ACHN (cell line): ENCODE data around the gene PPP1R12B.
"Not testable (repeated sequence)": the region's sequence is repeated elsewhere in the genome, so short reads cannot be mapped to it uniquely, and the experiment has no call there.

ENCODE experiments used
- DNase-seq: peaks from one replicate; pipeline ENCODE4 v3.0.0-alpha.2; 2015
- in situ Hi-C: cut with HindIII; loops from 2 replicates; pipeline ENCODE4 v1.10.0; 2017; ENCODE audit warnings: low sequenced_read_pairs, low pct_ligation_motif_present, low pct_unique_long_range_greater_than_20kb

The PPP1R12B gene

GRCh38 chr1:202540014-202540413 lies 191.5 kb downstream of the PPP1R12B start:
- DNase-seq: no peak
- in situ Hi-C loops: no loop called here

DNA sequence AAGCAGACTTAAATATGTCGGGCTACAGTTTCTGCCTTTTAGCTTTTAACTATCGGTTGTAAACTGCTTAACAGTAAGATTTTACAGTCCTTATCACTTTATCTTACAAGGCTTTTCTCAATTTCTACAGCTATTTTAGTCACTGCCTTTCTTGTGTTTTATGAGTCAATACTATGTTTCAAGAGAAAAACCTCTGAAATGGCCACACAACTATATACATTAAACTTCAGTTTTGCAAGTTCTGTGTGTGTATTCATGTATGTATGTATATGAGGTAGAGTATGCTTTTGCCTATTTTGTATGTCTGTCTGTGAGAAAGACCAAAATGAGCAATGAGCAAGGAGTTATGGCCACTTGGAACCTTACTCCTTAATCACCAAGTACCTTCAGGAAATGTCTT lies 191.9 kb downstream of the PPP1R12B start:
- in situ Hi-C loops: no loop called here
- no peak for DNase-seq

DNA sequence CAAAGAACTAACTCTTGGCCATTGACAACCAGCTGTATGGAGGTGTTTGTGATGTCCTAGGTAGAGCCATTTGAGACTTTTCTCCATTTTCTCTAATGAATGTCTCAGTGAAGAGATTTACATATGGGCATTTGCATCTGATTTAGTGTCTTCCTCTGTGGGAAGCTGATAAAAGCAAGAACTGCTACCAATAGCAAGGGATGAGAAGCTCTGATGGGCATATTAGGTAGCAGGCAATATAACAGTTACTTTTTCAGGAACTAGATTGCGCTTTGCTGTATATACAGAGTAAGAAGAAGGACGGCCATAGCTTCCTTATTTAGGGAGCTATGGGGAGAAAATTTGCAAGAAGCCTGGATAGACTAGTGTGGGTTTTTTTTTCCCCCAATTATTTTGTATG lies 192.4 kb downstream of the PPP1R12B start:
- in situ Hi-C loops, DNase-seq: not testable (repeated sequence)

GRCh38 chr1:202542415-202542814 lies 193.9 kb downstream of the PPP1R12B start:
- in situ Hi-C loops, DNase-seq: not testable (repeated sequence)

- DNase-seq, in situ Hi-C loops: not testable (repeated sequence)
These were observed 195.0 kb downstream of the PPP1R12B start for GRCh38 chr1:202543537-202543936.

DNA sequence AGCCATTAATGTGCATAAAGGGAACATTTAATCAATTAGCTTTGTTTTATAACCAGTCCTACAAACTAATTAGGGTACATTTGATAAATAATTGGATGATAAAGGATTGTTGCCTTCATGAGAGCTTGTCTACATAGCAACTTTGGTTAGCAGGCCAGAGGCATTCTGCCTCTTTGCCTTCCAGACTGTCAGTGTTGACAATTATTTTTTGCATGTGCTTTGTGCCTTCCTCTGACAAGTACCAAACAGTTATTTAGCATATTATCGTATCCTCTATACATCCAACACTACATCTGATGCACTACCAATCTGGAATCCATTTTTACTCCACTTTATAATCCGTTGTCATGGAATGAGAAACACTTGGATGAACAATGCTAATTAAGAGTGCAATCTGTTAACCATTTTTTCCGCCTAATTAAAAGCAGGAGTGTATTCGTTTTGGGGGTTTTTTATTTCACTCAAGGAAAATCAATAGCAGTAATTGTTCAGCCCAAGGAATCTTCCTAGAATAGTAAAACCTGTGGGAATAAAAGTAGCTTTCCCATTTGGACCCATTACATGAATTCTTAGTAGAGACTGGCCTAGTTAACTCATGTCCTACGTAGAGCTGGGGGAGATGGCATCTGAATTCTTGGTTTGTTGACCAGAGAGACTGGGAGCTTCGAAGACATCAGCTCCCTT lies 196.4 kb downstream of the PPP1R12B start:
- in situ Hi-C loops, DNase-seq: not testable (repeated sequence)

GRCh38 chr1:202545647-202546303 lies 197.3 kb downstream of the PPP1R12B start:
- in situ Hi-C loops, DNase-seq: not testable (repeated sequence)

DNA sequence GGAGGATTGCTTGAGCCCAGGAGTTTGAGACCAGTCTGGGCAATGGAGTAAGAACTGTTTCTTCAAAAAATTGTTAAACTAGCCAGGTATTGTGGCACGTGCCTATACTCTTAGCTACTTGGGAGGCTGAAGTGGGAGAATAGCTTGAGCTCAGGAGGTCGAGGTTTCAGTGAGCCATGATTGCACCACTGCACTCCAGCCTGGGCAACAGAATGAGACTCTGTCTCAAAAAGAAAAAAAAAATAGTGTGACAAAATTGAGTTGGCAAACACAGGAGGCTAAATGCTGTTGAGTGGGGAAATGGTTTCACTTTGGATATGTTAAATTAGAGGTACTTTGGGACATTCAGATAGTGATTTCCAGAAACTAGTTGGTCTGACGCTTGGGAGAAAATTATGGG lies 197.9 kb downstream of the PPP1R12B start:
- in situ Hi-C loops, DNase-seq: not testable (repeated sequence)

- DNase-seq: not testable (repeated sequence)
These were observed 198.3 kb downstream of the PPP1R12B start for GRCh38 chr1:202546796-202547195.

DNA sequence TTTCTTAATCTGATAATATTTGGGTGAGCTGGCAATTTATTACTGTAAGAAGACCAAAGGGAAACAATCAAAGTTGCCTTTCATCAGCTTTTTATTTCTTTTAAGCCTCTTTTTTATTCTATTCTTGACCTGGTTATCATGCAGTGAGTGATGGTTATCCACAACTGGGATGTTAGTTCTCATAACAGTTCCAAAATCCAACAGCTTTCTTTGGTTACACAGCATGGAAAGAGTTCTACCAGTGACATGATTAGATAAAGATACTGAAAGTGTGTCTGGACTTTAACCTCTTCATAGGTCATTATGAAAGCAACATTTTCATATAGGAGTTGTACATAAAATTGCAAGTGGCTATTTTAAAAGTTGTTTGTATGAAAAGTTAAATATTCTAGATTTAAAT lies 198.7 kb downstream of the PPP1R12B start:
- DNase-seq: no peak
- in situ Hi-C loops: no loop called here

More at GRCh38 chr1:202546796-202547195, 198.3 kb downstream of the PPP1R12B start:
- in situ Hi-C loops: not testable (repeated sequence)

GRCh38 chr1:202550088-202550487 lies 201.6 kb downstream of the PPP1R12B start:
- in situ Hi-C loops, DNase-seq: not testable (repeated sequence)

GRCh38 chr1:202551683-202552082 lies 203.2 kb downstream of the PPP1R12B start:
- in situ Hi-C loops: no loop called here
- DNase-seq: no peak

- DNase-seq, in situ Hi-C loops: not testable (repeated sequence)
These were observed 204.1 kb downstream of the PPP1R12B start for GRCh38 chr1:202552615-202553014.

- in situ Hi-C loops, DNase-seq: not testable (repeated sequence)
These were observed 204.6 kb downstream of the PPP1R12B start for GRCh38 chr1:202553078-202553477.

- no peak for DNase-seq
- in situ Hi-C loops: no loop called here
These were observed 205.1 kb downstream of the PPP1R12B start for GRCh38 chr1:202553560-202554038.

- in situ Hi-C loops, DNase-seq: not testable (repeated sequence)
These were observed 206.1 kb downstream of the PPP1R12B start for GRCh38 chr1:202554619-202555018.

DNA sequence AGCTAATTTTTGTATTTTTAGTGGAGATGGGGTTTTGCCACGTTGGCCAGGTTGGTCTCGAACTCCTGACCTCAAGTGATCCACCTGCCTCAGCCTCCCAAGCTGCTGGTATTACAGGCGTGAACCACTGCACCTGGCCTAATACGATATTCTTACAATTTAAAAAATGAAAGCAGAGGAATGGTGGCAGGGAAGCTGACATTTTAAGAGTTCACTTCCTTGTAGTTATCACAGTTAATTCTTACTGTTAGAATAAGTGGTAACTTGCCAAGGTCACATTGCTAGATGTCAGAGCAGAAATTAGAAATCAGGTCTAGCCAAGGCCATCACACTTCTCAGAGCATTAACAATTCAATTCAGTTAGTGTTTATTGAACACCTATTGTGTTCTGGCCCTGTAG lies 207.5 kb downstream of the PPP1R12B start:
- DNase-seq, in situ Hi-C loops: not testable (repeated sequence)

DNA sequence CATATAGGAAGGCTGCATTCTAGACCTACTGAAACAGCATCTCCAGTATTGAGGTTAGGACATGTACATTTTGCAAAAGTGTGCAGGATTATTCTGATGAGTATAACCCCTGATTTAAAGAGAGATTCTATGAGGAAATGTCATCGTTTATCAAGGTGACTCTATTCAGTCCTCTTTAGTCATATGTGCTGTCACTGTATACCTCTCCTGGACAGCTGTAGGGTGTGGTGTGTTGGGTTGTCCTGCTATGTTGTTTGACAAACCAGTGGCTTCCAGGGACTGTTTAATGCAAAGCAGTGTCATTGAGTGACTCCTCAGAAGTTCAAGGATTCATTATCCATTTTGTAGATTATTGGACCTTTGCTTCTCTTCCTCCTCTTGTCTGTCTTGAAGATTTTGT lies 209.2 kb downstream of the PPP1R12B start:
- in situ Hi-C loops, DNase-seq: not testable (repeated sequence)

GRCh38 chr1:202561240-202561639 lies 212.7 kb downstream of the PPP1R12B start:
- no peak for DNase-seq
- in situ Hi-C loops: no loop called here
